Liver (tissue), 9 donors: ENCODE results near the gene P2RY8. TPM values are rescaled to one million over a fixed set of nuclear protein-coding genes. Genes with fewer than 3 reads are reported as not detected.
"Not testable (repeated sequence)": the region's sequence is repeated elsewhere in the genome, so short reads cannot be mapped to it uniquely, and the experiment has no call there.

Experiments used
- DNase-seq: peaks from one replicate; pipeline ENCODE4 v3.0.0-alpha.2; 2017; ENCODE audit warnings: low spot score
- H3K27ac ChIP-seq, 2 donors: one replicate each; pipeline ENCODE4 v1.7.0; 2013; ENCODE audit warnings: inconsistent platforms in 2 of 2, low read length in 2 of 2, control low read depth in 1 of 2, low read depth in 1 of 2, mild to moderate bottlenecking in 1 of 2
- H3K27me3 ChIP-seq, 4 donors: one replicate each; pipeline versions ENCODE4 v1.6.1 to v1.7.0; 2013; ENCODE audit warnings: low read length in 3 of 4, inconsistent platforms in 1 of 4, mild to moderate bottlenecking in 1 of 4, moderate library complexity in 1 of 4; ENCODE audit not compliant: control insufficient read depth in 4 of 4, insufficient read depth in 4 of 4
- H3K36me3 ChIP-seq, 4 donors: one replicate each; pipeline versions ENCODE4 v1.6.1 to v1.7.0; 2013; ENCODE audit warnings: low read length in 3 of 4, mild to moderate bottlenecking in 3 of 4, low read depth in 1 of 4, moderate library complexity in 1 of 4; ENCODE audit not compliant: control insufficient read depth in 4 of 4, insufficient read depth in 3 of 4
- H3K4me1 ChIP-seq, 4 donors: one replicate each; pipeline versions ENCODE4 v1.6.1 to v1.7.0; 2013; ENCODE audit warnings: low read length in 3 of 4, mild to moderate bottlenecking in 3 of 4, moderate library complexity in 1 of 4; ENCODE audit not compliant: control insufficient read depth in 4 of 4, insufficient read depth in 4 of 4
- H3K4me3 ChIP-seq, 3 donors: one replicate each; pipeline versions ENCODE4 v1.6.1 to v1.7.0; 2013; ENCODE audit warnings: low read length in 3 of 3, control low read depth in 1 of 3, low read depth in 1 of 3, mild to moderate bottlenecking in 1 of 3
- H3K9ac ChIP-seq, 2 donors: one replicate each; pipeline ENCODE4 v1.7.0; 2013; ENCODE audit warnings: low read length in 2 of 2, mild to moderate bottlenecking in 2 of 2, moderate library complexity in 2 of 2, control low read depth in 1 of 2, low read depth in 1 of 2
- H3K9me3 ChIP-seq, 4 donors: one replicate each; pipeline versions ENCODE4 v1.6.1 to v1.7.0; 2013; ENCODE audit warnings: low read length in 3 of 4; ENCODE audit not compliant: control insufficient read depth in 4 of 4
- ATF3 ChIP-seq: IDR thresholded peaks from 2 replicates; pipeline ENCODE4 v1.6.1; 2016; ENCODE audit warnings: antibody characterized with exemption
- FOXA2 ChIP-seq: IDR thresholded peaks from 2 replicates; pipeline ENCODE4 v1.6.1; 2016; ENCODE audit warnings: antibody characterized with exemption
- HNF4G ChIP-seq: IDR thresholded peaks from 2 replicates; pipeline ENCODE4 v1.6.1; 2016; ENCODE audit warnings: antibody characterized with exemption
- RAD21 ChIP-seq, 2 donors: IDR thresholded peaks; 2 replicates each; pipeline ENCODE4 v1.6.1; 2016; ENCODE audit warnings: antibody characterized with exemption in 2 of 2, mild to moderate bottlenecking in 2 of 2
- YY1 ChIP-seq: IDR thresholded peaks from 2 replicates; pipeline ENCODE4 v1.6.1; 2016; ENCODE audit warnings: antibody characterized with exemption, mild to moderate bottlenecking
- WGBS: extraction: QIAGEN DNeasy Blood & Tissue Kit; methylation state at CpG from one replicate; pipeline ENCODE4 v1.1.7; 2013; 5-methylcytosine and 5-hydroxymethylcytosine counted together
- polyA plus RNA-seq, 2 donors: library from polyadenylated mRNA; stranded (reverse) in 1 of 2; unstranded in 1 of 2; fragments of 200-250 nt in 1 of 2; fragments of >200 nt in 1 of 2; fragmentation: Nextera tagmentation in 1 of 2; extraction: Ambion mirVana in 1 of 2; gene quantifications; one replicate each; pipeline versions ENCODE4 v1.2.1 to v1.2.3, GENCODE V29; 2013 to 2015
- total RNA-seq, 2 donors: library from RNA; depleted of rRNA; stranded (reverse); fragments of >200 nt; gene quantifications; one replicate each; pipeline ENCODE4 v1.2.3, GENCODE V29; 2014
- TF ChIP-seq, protein P1 (sequence below): fragments of 150-350 bp; IDR thresholded peaks from 2 replicates; pipeline ENCODE4 v1.5.1; 2017; ENCODE audit warnings: improper control_type of control experiment, low read depth, low read length; ENCODE audit not compliant: missing input control
- donor health status: healthy.
- donor health status: healthy.
- donor health status: healthy.
- donor health status: healthy.
- donor health status: healthy.

Gene P2RY8
- total and polyA plus RNA-seq, 4 donors: 0.24 to 4.4 (median 0.59) TPM

- TF ChIP-seq, protein P1, sequence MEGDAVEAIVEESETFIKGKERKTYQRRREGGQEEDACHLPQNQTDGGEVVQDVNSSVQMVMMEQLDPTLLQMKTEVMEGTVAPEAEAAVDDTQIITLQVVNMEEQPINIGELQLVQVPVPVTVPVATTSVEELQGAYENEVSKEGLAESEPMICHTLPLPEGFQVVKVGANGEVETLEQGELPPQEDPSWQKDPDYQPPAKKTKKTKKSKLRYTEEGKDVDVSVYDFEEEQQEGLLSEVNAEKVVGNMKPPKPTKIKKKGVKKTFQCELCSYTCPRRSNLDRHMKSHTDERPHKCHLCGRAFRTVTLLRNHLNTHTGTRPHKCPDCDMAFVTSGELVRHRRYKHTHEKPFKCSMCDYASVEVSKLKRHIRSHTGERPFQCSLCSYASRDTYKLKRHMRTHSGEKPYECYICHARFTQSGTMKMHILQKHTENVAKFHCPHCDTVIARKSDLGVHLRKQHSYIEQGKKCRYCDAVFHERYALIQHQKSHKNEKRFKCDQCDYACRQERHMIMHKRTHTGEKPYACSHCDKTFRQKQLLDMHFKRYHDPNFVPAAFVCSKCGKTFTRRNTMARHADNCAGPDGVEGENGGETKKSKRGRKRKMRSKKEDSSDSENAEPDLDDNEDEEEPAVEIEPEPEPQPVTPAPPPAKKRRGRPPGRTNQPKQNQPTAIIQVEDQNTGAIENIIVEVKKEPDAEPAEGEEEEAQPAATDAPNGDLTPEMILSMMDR: no peak
- TF ChIP-seq HNF4G (no peak), ATF3 (no peak), YY1 (no peak), FOXA2 (no peak), RAD21 (IDR thresholded peaks at IDR 0.05) (no peak)
These were observed 87.8 kb downstream of the P2RY8 start (continued) for GRCh38 chrX:1449036-1449822.

DNA sequence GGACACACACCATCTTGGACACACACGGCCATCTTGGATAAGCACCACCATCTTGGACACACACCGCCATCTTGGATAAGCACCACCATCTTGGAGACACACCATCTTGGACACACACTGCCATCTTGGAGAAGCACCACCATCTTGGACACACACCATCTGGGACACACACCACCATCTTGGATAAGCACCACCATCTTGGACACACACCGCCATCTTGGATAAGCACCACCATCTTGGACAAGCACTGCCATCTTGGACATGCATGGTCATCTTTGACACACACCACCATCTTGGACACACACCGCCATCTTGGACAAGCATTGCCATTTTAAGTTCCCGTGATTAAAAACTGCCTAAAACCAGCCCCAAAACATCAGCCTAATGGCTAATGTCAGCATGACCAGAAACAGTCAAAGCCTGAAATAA lies 88.4 kb downstream of the P2RY8 start:
- H3K4me1 ChIP-seq: peaks cover 0 to 14% (median 8%) of the 10 kb centered on the region in 4 donors
- H3K27ac ChIP-seq, H3K27me3 ChIP-seq, H3K9me3 ChIP-seq, H3K36me3 ChIP-seq, DNase-seq, H3K4me3 ChIP-seq, H3K9ac ChIP-seq: not testable (repeated sequence)
- WGBS: 99% methylated on average over 5 of the region's 5 CpGs

GRCh38 chrX:1447969-1448572 lies 88.9 kb downstream of the P2RY8 start:
- WGBS: 98% methylated on average over 8 of the region's 8 CpGs
- H3K4me1 ChIP-seq: peaks cover 0 to 14% (median 8%) of the 10 kb centered on the region in 4 donors
- not testable (repeated sequence) for H3K27ac ChIP-seq, H3K9ac ChIP-seq, H3K36me3 ChIP-seq, H3K4me3 ChIP-seq, H3K27me3 ChIP-seq, H3K9me3 ChIP-seq
- peak; percentile 25 for DNase-seq

GRCh38 chrX:1446984-1447968 lies 89.7 kb downstream of the P2RY8 start:
- H3K9me3 ChIP-seq, H3K36me3 ChIP-seq, H3K9ac ChIP-seq, H3K27me3 ChIP-seq, H3K4me3 ChIP-seq, H3K27ac ChIP-seq: not testable (repeated sequence)
- 94% methylated on average over 13 of the region's 13 CpGs for WGBS
- peaks cover 0 to 12% (median 8%) of the 10 kb centered on the region in 4 donors for H3K4me1 ChIP-seq
- peak; percentile 21 for DNase-seq
